GM12874 (cell line): ENCODE measurements around the gene RAB22A.

Experiments
- CTCF ChIP-seq: IDR thresholded peaks from 2 replicates; pipeline ENCODE4 v1.5.1; 2011; ENCODE audit warnings: low read depth, mild to moderate bottlenecking, control low read depth, low read length, moderate library complexity; ENCODE audit not compliant: insufficient read depth

The RAB22A gene

GRCh38 chr20:58293453-58293852 is 16.1 kb upstream of the RAB22A start:
- no peak for TF ChIP-seq CTCF

- TF ChIP-seq CTCF = no peak
Observed at GRCh38 chr20:58294497-58295455, 14.7 kb upstream of the RAB22A start.

- no peak for TF ChIP-seq CTCF
Observed at GRCh38 chr20:58296051-58296837, 13.3 kb upstream of the RAB22A start.

DNA sequence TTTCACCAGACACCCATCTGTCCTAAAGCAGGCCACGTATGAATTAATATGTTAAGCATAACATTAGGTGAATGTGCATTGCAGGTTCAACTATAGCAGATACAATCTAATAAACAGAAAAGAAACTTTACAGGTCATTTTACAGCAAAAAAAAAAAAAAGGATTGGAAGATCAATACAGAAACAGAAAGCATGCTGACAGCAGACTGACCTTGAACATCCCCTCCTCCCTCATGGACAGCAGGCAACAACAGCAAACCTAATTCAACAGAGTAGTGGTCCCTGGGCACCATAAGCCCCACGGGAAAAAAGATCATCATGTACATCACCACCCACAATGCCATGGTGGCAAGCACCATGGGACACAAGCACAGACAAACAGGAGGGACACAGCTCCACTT is 12.1 kb upstream of the RAB22A start:
- no peak for TF ChIP-seq CTCF

GRCh38 chr20:58300321-58300720 is 9.2 kb upstream of the RAB22A start:
- TF ChIP-seq CTCF = no peak

- TF ChIP-seq CTCF = no peak
Observed at GRCh38 chr20:58303547-58303946, 6.0 kb upstream of the RAB22A start.

- TF ChIP-seq CTCF = no peak
Observed at GRCh38 chr20:58305061-58305460, 4.5 kb upstream of the RAB22A start.
